SK-N-SH treated with all-trans-retinoic acid at 6 μM for 48 hours (cell line): ENCODE measurements around the gene PCBD2.

Experiments
- ATAC-seq: fragments of 200-7000 bp; cut with Tn5 transposase; 3 replicates; pipeline ENCODE4 v1.9.1; 2020; ENCODE audit warnings: mild to moderate bottlenecking, moderate library complexity
- ARNTL ChIP-seq: fragments of 450-650 bp; formaldehyde crosslinking; IDR thresholded peaks from 2 replicates; pipeline ENCODE4 v1.5.0; 2020; ENCODE audit warnings: low read depth, mild to moderate bottlenecking, moderate library complexity, borderline replicate concordance
- BACH2 ChIP-seq: fragments of 250-450 bp; sonication (Bioruptor Pico); IDR thresholded peaks from 2 replicates; pipeline ENCODE4 v1.9.0; 2021; ENCODE audit warnings: mild to moderate bottlenecking, borderline replicate concordance
- CREB5 ChIP-seq: fragments of 250-450 bp; sonication (Bioruptor Pico); IDR thresholded peaks from 2 replicates; pipeline ENCODE4 v1.5.1; 2020; ENCODE audit warnings: low read depth, mild to moderate bottlenecking, moderate library complexity
- CSDC2 ChIP-seq: fragments of 250-450 bp; sonication (Bioruptor Pico); IDR thresholded peaks from 2 replicates; pipeline ENCODE4 v1.5.0; 2020; ENCODE audit warnings: mild to moderate bottlenecking, moderate library complexity
- CSRNP3 ChIP-seq: fragments of 250-450 bp; sonication (Bioruptor Pico); IDR thresholded peaks from 2 replicates; pipeline ENCODE4 v1.5.1; 2021; ENCODE audit warnings: mild to moderate bottlenecking, moderate library complexity
- GLIS3 ChIP-seq: fragments of 250-450 bp; sonication (Bioruptor Pico); IDR thresholded peaks from 2 replicates; pipeline ENCODE4 v1.5.0; 2020; ENCODE audit warnings: mild to moderate bottlenecking, moderate library complexity
- OSR1 ChIP-seq: fragments of 250-450 bp; sonication (Bioruptor Pico); IDR thresholded peaks from 2 replicates; pipeline ENCODE4 v1.8.0; 2022; ENCODE audit warnings: moderate library complexity, mild to moderate bottlenecking, inconsistent platforms
- PATZ1 ChIP-seq: fragments of 250-450 bp; sonication (Bioruptor Pico); IDR thresholded peaks from 2 replicates; pipeline ENCODE4 v1.8.0; 2020; ENCODE audit warnings: mild to moderate bottlenecking, moderate library complexity, borderline replicate concordance
- POU6F1 ChIP-seq: fragments of 250-450 bp; sonication (Bioruptor Pico); IDR thresholded peaks from 2 replicates; pipeline ENCODE4 v1.8.0; 2021; ENCODE audit warnings: low read depth, mild to moderate bottlenecking, moderate library complexity, borderline replicate concordance
- PPARA ChIP-seq: fragments of 250-450 bp; sonication (Bioruptor Pico); IDR thresholded peaks from 2 replicates; pipeline ENCODE4 v1.5.0; 2020; ENCODE audit warnings: mild to moderate bottlenecking, borderline replicate concordance
- RARB ChIP-seq: fragments of 250-450 bp; sonication (Bioruptor Pico); IDR thresholded peaks from 2 replicates; pipeline ENCODE4 v1.8.0; 2021; ENCODE audit warnings: mild to moderate bottlenecking, moderate library complexity
- SNAI2 ChIP-seq: fragments of 250-450 bp; sonication (Bioruptor Pico); IDR thresholded peaks from 2 replicates; pipeline ENCODE4 v1.5.0; 2020; ENCODE audit warnings: mild to moderate bottlenecking, moderate library complexity
- TCF4 ChIP-seq: fragments of 250-450 bp; sonication (Bioruptor Pico); IDR thresholded peaks from 2 replicates; pipeline ENCODE4 v1.8.0; 2021; ENCODE audit warnings: mild to moderate bottlenecking, moderate library complexity, borderline replicate concordance
- TOX ChIP-seq: fragments of 250-450 bp; sonication (Bioruptor Pico); IDR thresholded peaks from 2 replicates; pipeline ENCODE4 v1.8.0; 2021; ENCODE audit warnings: mild to moderate bottlenecking, moderate library complexity, borderline replicate concordance
- TSHZ2 ChIP-seq: fragments of 250-450 bp; sonication (Bioruptor Pico); IDR thresholded peaks from 2 replicates; pipeline ENCODE4 v1.5.0; 2020; ENCODE audit warnings: mild to moderate bottlenecking, moderate library complexity
- ZC3H10 ChIP-seq: fragments of 250-450 bp; sonication (Bioruptor Pico); IDR thresholded peaks from 2 replicates; pipeline ENCODE4 v1.5.1; 2021; ENCODE audit warnings: mild to moderate bottlenecking, moderate library complexity
- ZFP3 ChIP-seq: fragments of 250-450 bp; sonication (Bioruptor Pico); IDR thresholded peaks from 2 replicates; pipeline ENCODE4 v1.5.0; 2020; ENCODE audit warnings: mild to moderate bottlenecking, moderate library complexity
- ZFP30 ChIP-seq: fragments of 450-650 bp; formaldehyde crosslinking; IDR thresholded peaks from 2 replicates; pipeline ENCODE4 v1.5.0; 2022; ENCODE audit warnings: mild to moderate bottlenecking, moderate library complexity
- ZNF565 ChIP-seq: fragments of 450-650 bp; formaldehyde crosslinking; conservative IDR thresholded peaks from 2 replicates; pipeline ENCODE4 v1.5.0; 2020; ENCODE audit warnings: low read depth, mild to moderate bottlenecking, moderate library complexity
- ZNF70 ChIP-seq: fragments of 450-650 bp; formaldehyde crosslinking; IDR thresholded peaks from 2 replicates; pipeline ENCODE4 v1.5.0; 2020; ENCODE audit warnings: mild to moderate bottlenecking, moderate library complexity
- ZNF8 ChIP-seq: fragments of 450-650 bp; formaldehyde crosslinking; IDR thresholded peaks from 2 replicates; pipeline ENCODE4 v1.5.0; 2020; ENCODE audit warnings: mild to moderate bottlenecking, moderate library complexity

PCBD2 gene

GRCh38 chr5:134949316-134949715 is 44.4 kb downstream of the PCBD2 start:
- TF ChIP-seq PPARA (CRISPR knock-in tag): no peak
- no peak for TF ChIP-seq CSRNP3 (CRISPR knock-in tag)
- ATAC-seq: no peak

GRCh38 chr5:134957920-134958608 is 53.1 kb downstream of the PCBD2 start:
- ATAC-seq: no peak
- no peak for TF ChIP-seq ZFP3
- TF ChIP-seq ZNF8 (CRISPR knock-in tag): no peak
- TF ChIP-seq ZNF565: no peak
- no peak for TF ChIP-seq ZNF70 (CRISPR knock-in tag)
- no peak for TF ChIP-seq OSR1 (CRISPR knock-in tag)
- no peak for TF ChIP-seq RARB (CRISPR knock-in tag)
- no peak for TF ChIP-seq GLIS3 (CRISPR knock-in tag)
- no peak for TF ChIP-seq CSRNP3 (CRISPR knock-in tag)
- no peak for TF ChIP-seq ZFP30 (CRISPR knock-in tag)
- no peak for TF ChIP-seq CREB5
- no peak for TF ChIP-seq SNAI2
- no peak for TF ChIP-seq BACH2 (CRISPR knock-in tag)
- TF ChIP-seq PATZ1 (CRISPR knock-in tag): no peak
- TF ChIP-seq POU6F1 (CRISPR knock-in tag): no peak
- no peak for TF ChIP-seq TCF4 (CRISPR knock-in tag)
- no peak for TF ChIP-seq PPARA (CRISPR knock-in tag)
- no peak for TF ChIP-seq CSDC2 (CRISPR knock-in tag)
- TF ChIP-seq TOX (CRISPR knock-in tag): no peak
- TF ChIP-seq, all 23 proteins: peak for 0

GRCh38 chr5:134958755-134959154 is 53.8 kb downstream of the PCBD2 start:
- peak; percentile 36; the same call in 1 of the 3 replicates for ATAC-seq
- TF ChIP-seq ZNF70 (CRISPR knock-in tag): no peak
- TF ChIP-seq ZFP30 (CRISPR knock-in tag): no peak
- TF ChIP-seq ARNTL (CRISPR knock-in tag): no peak
- TF ChIP-seq TCF4 (CRISPR knock-in tag): no peak
- no peak for TF ChIP-seq CSRNP3 (CRISPR knock-in tag)
- TF ChIP-seq TSHZ2 (CRISPR knock-in tag): no peak
- TF ChIP-seq ZFP3: no peak
- TF ChIP-seq PATZ1 (CRISPR knock-in tag): no peak
- no peak for TF ChIP-seq ZC3H10 (CRISPR knock-in tag)
- TF ChIP-seq PPARA (CRISPR knock-in tag): no peak
- no peak for TF ChIP-seq BACH2 (CRISPR knock-in tag)
- no peak for TF ChIP-seq GLIS3 (CRISPR knock-in tag)
